HepG2 (cell line): Measurements from ENCODE around the gene RASSF4. TPM values are rescaled to one million over a fixed set of nuclear protein-coding genes. Genes with fewer than 3 reads are reported as not detected.
A peak's percentile ranks its signal among the peaks of the same experiment; 100 is the strongest.

Experiments used
- BRD4 ChIP-seq: sonication (generic); formaldehyde crosslinking; IDR thresholded peaks from 2 replicates; pipeline ENCODE4 v1.4.0; 2020; ENCODE audit warnings: missing genetic modification reagents
- CCDC6 ChIP-seq: sonication (generic); formaldehyde crosslinking; IDR thresholded peaks from 2 replicates; pipeline ENCODE4 v1.8.1; 2022; ENCODE audit warnings: mild to moderate bottlenecking, missing genetic modification reagents, moderate library complexity
- GABPA ChIP-seq, 2 experiments: IDR thresholded peaks; 2 replicates each; pipeline ENCODE4 v1.6.1; 2011 to 2016; ENCODE audit warnings: low read depth in 2 of 2, low read length in 1 of 2, missing biosample characterization in 1 of 2, missing genetic modification characterization in 1 of 2
- KDM5B ChIP-seq: sonication (generic); formaldehyde crosslinking; IDR thresholded peaks from 2 replicates; pipeline ENCODE4 v1.4.0; 2020; ENCODE audit warnings: missing genetic modification reagents, mild to moderate bottlenecking, borderline replicate concordance
- RAD21 ChIP-seq: fragments of 450-650 bp; formaldehyde crosslinking; IDR thresholded peaks from 2 replicates; pipeline ENCODE4 v1.5.0; 2020; ENCODE audit warnings: mild to moderate bottlenecking
- SIX1 ChIP-seq: sonication (generic); formaldehyde crosslinking; IDR thresholded peaks from 2 replicates; pipeline ENCODE4 v1.4.0; 2020; ENCODE audit warnings: missing genetic modification reagents, borderline replicate concordance
- ZNF776 ChIP-seq: sonication (generic); formaldehyde crosslinking; IDR thresholded peaks from 2 replicates; pipeline ENCODE4 v1.4.0; 2020; ENCODE audit warnings: mild to moderate bottlenecking, missing genetic modification reagents
- polyA plus RNA-seq, 8 experiments: library from polyadenylated mRNA; depleted of rRNA in 3 of 8; stranded (reverse) in 7 of 8; unstranded in 1 of 8; fragments of >200 nt; fragmentation: Illumina TruSeq in 4 of 8; extraction: Trizol in 4 of 8; gene quantifications; 2 replicates each; pipeline versions ENCODE4 v1.2.1 to v1.2.3, GENCODE V29; 2011 to 2016; ENCODE audit warnings: low read depth in 4 of 8, missing spikeins in 1 of 8, mixed read lengths in 1 of 8; ENCODE audit not compliant: insufficient read depth in 1 of 8
- total RNA-seq, 5 experiments: library from RNA; depleted of rRNA; stranded (reverse); fragments of >200 nt; fragmentation: Illumina TruSeq; extraction: Trizol; gene quantifications; 2 replicates each; pipeline ENCODE4 v1.2.3, GENCODE V29; 2016; ENCODE audit warnings: low read depth in 1 of 5
- TF ChIP-seq, protein P1 (sequence below): sonication (generic); formaldehyde crosslinking; IDR thresholded peaks from 2 replicates; pipeline ENCODE4 v1.5.1; 2020; ENCODE audit warnings: mild to moderate bottlenecking, missing genetic modification reagents, moderate library complexity
- TF ChIP-seq, protein P2 (sequence below): sonication (generic); formaldehyde crosslinking; IDR thresholded peaks from 2 replicates; pipeline ENCODE4 v1.8.0; 2022; ENCODE audit warnings: mild to moderate bottlenecking, missing genetic modification reagents, moderate library complexity
- TF ChIP-seq, protein P3 (sequence below): sonication (generic); formaldehyde crosslinking; IDR thresholded peaks from 2 replicates; pipeline ENCODE4 v1.4.0; 2020; ENCODE audit warnings: missing genetic modification reagents

Gene RASSF4
- total and polyA plus RNA-seq, 2 of the 13 experiments (the other 11 are each of a cell fraction or from before 2014, with no cell fraction given) = 34.0 to 51.7 TPM

DNA sequence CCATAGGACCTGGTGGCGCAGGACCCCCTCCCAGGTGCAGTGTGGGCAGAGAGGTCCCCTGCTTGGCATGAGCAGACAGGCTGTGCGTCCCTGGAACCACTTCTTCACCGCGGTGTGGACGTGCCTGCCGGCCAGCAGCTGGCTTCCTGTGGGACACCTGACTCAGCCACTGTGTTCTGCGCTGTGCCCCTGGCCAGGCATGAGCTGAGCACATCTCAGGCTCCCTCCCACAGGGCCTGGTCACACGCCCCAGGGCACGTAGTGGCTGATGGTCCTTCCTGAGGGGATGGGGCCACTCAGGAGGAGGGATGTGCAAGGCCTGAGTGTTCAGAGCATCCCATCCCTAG, 22.5 kb downstream of the RASSF4 start (continued):
- TF ChIP-seq, protein P1, sequence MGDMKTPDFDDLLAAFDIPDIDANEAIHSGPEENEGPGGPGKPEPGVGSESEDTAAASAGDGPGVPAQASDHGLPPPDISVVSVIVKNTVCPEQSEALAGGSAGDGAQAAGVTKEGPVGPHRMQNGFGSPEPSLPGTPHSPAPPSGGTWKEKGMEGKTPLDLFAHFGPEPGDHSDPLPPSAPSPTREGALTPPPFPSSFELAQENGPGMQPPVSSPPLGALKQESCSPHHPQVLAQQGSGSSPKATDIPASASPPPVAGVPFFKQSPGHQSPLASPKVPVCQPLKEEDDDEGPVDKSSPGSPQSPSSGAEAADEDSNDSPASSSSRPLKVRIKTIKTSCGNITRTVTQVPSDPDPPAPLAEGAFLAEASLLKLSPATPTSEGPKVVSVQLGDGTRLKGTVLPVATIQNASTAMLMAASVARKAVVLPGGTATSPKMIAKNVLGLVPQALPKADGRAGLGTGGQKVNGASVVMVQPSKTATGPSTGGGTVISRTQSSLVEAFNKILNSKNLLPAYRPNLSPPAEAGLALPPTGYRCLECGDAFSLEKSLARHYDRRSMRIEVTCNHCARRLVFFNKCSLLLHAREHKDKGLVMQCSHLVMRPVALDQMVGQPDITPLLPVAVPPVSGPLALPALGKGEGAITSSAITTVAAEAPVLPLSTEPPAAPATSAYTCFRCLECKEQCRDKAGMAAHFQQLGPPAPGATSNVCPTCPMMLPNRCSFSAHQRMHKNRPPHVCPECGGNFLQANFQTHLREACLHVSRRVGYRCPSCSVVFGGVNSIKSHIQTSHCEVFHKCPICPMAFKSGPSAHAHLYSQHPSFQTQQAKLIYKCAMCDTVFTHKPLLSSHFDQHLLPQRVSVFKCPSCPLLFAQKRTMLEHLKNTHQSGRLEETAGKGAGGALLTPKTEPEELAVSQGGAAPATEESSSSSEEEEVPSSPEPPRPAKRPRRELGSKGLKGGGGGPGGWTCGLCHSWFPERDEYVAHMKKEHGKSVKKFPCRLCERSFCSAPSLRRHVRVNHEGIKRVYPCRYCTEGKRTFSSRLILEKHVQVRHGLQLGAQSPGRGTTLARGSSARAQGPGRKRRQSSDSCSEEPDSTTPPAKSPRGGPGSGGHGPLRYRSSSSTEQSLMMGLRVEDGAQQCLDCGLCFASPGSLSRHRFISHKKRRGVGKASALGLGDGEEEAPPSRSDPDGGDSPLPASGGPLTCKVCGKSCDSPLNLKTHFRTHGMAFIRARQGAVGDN = peak; percentile 67
- TF ChIP-seq SIX1 (CRISPR knock-in tag) (no peak), KDM5B (CRISPR knock-in tag) (peak; percentile 36; the same call in 1 of the 2 replicates), ZNF776 (CRISPR knock-in tag) (0 out of 2 replicates have a peak, but pooled peaks have one; percentile 68), BRD4 (CRISPR knock-in tag) (peak; percentile 60), GABPA (IDR thresholded peaks at IDR 0.05; ENCODE audit: low read depth, low read length) (no peak), GABPA (CRISPR knock-in tag; IDR thresholded peaks at IDR 0.05; ENCODE audit: low read depth) (no peak), CCDC6 (no peak), RAD21 (CRISPR knock-in tag) (no peak)
- TF ChIP-seq, protein P2, sequence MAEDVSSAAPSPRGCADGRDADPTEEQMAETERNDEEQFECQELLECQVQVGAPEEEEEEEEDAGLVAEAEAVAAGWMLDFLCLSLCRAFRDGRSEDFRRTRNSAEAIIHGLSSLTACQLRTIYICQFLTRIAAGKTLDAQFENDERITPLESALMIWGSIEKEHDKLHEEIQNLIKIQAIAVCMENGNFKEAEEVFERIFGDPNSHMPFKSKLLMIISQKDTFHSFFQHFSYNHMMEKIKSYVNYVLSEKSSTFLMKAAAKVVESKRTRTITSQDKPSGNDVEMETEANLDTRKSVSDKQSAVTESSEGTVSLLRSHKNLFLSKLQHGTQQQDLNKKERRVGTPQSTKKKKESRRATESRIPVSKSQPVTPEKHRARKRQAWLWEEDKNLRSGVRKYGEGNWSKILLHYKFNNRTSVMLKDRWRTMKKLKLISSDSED (CRISPR knock-in tag) = no peak
- TF ChIP-seq, protein P3, sequence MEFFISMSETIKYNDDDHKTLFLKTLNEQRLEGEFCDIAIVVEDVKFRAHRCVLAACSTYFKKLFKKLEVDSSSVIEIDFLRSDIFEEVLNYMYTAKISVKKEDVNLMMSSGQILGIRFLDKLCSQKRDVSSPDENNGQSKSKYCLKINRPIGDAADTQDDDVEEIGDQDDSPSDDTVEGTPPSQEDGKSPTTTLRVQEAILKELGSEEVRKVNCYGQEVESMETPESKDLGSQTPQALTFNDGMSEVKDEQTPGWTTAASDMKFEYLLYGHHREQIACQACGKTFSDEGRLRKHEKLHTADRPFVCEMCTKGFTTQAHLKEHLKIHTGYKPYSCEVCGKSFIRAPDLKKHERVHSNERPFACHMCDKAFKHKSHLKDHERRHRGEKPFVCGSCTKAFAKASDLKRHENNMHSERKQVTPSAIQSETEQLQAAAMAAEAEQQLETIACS (CRISPR knock-in tag) = no peak
